Liver (tissue), 9 donors: ENCODE data around the gene EBF3. TPM values are rescaled to one million over a fixed set of nuclear protein-coding genes. Genes with fewer than 3 reads are reported as not detected.

Source experiments
- DNase-seq: peaks from one replicate; pipeline ENCODE4 v3.0.0-alpha.2; 2017; ENCODE audit warnings: low spot score
- H3K27ac ChIP-seq, 2 donors: one replicate each; pipeline ENCODE4 v1.7.0; 2013; ENCODE audit warnings: inconsistent platforms in 2 of 2, low read length in 2 of 2, control low read depth in 1 of 2, low read depth in 1 of 2, mild to moderate bottlenecking in 1 of 2
- H3K27me3 ChIP-seq, 4 donors: one replicate each; pipeline versions ENCODE4 v1.6.1 to v1.7.0; 2013; ENCODE audit warnings: low read length in 3 of 4, inconsistent platforms in 1 of 4, mild to moderate bottlenecking in 1 of 4, moderate library complexity in 1 of 4; ENCODE audit not compliant: control insufficient read depth in 4 of 4, insufficient read depth in 4 of 4
- H3K36me3 ChIP-seq, 4 donors: one replicate each; pipeline versions ENCODE4 v1.6.1 to v1.7.0; 2013; ENCODE audit warnings: low read length in 3 of 4, mild to moderate bottlenecking in 3 of 4, low read depth in 1 of 4, moderate library complexity in 1 of 4; ENCODE audit not compliant: control insufficient read depth in 4 of 4, insufficient read depth in 3 of 4
- H3K4me1 ChIP-seq, 4 donors: one replicate each; pipeline versions ENCODE4 v1.6.1 to v1.7.0; 2013; ENCODE audit warnings: low read length in 3 of 4, mild to moderate bottlenecking in 3 of 4, moderate library complexity in 1 of 4; ENCODE audit not compliant: control insufficient read depth in 4 of 4, insufficient read depth in 4 of 4
- H3K4me3 ChIP-seq, 3 donors: one replicate each; pipeline versions ENCODE4 v1.6.1 to v1.7.0; 2013; ENCODE audit warnings: low read length in 3 of 3, control low read depth in 1 of 3, low read depth in 1 of 3, mild to moderate bottlenecking in 1 of 3
- H3K9ac ChIP-seq, 2 donors: one replicate each; pipeline ENCODE4 v1.7.0; 2013; ENCODE audit warnings: low read length in 2 of 2, mild to moderate bottlenecking in 2 of 2, moderate library complexity in 2 of 2, control low read depth in 1 of 2, low read depth in 1 of 2
- H3K9me3 ChIP-seq, 4 donors: one replicate each; pipeline versions ENCODE4 v1.6.1 to v1.7.0; 2013; ENCODE audit warnings: low read length in 3 of 4; ENCODE audit not compliant: control insufficient read depth in 4 of 4
- ATF3 ChIP-seq: IDR thresholded peaks from 2 replicates; pipeline ENCODE4 v1.6.1; 2016; ENCODE audit warnings: antibody characterized with exemption
- EGR1 ChIP-seq, 2 donors: IDR thresholded peaks; 2 replicates each; pipeline ENCODE4 v1.6.1; 2016 to 2018; ENCODE audit warnings: antibody characterized with exemption in 2 of 2, low read depth in 2 of 2
- FOXA1 ChIP-seq: IDR thresholded peaks from 2 replicates; pipeline ENCODE4 v1.6.1; 2016; ENCODE audit warnings: antibody characterized with exemption
- FOXA2 ChIP-seq: IDR thresholded peaks from 2 replicates; pipeline ENCODE4 v1.6.1; 2016; ENCODE audit warnings: antibody characterized with exemption
- GABPA ChIP-seq, 2 donors: IDR thresholded peaks in 1 of 2; conservative IDR thresholded peaks in 1 of 2; 2 replicates each; pipeline ENCODE4 v1.6.1; 2016; ENCODE audit warnings: antibody characterized with exemption in 2 of 2, mild to moderate bottlenecking in 1 of 2, moderate library complexity in 1 of 2
- HNF4G ChIP-seq: IDR thresholded peaks from 2 replicates; pipeline ENCODE4 v1.6.1; 2016; ENCODE audit warnings: antibody characterized with exemption
- JUND ChIP-seq, 2 donors: IDR thresholded peaks; 2 replicates each; pipeline ENCODE4 v1.6.1; 2016; ENCODE audit warnings: antibody characterized with exemption in 2 of 2
- MAX ChIP-seq: IDR thresholded peaks from 2 replicates; pipeline ENCODE4 v1.6.1; 2016; ENCODE audit warnings: antibody characterized with exemption
- NR2F2 ChIP-seq: IDR thresholded peaks from 2 replicates; pipeline ENCODE4 v1.6.1; 2016; ENCODE audit warnings: antibody characterized with exemption
- RAD21 ChIP-seq, 2 donors: IDR thresholded peaks; 2 replicates each; pipeline ENCODE4 v1.6.1; 2016; ENCODE audit warnings: antibody characterized with exemption in 2 of 2, mild to moderate bottlenecking in 2 of 2
- RXRA ChIP-seq, 2 donors: IDR thresholded peaks; 2 replicates each; pipeline ENCODE4 v1.6.1; 2017 to 2018; ENCODE audit warnings: antibody characterized with exemption in 2 of 2, mild to moderate bottlenecking in 1 of 2
- SP1 ChIP-seq: IDR thresholded peaks from 2 replicates; pipeline ENCODE4 v1.6.1; 2018; ENCODE audit warnings: antibody characterized with exemption, mild to moderate bottlenecking
- TAF1 ChIP-seq: conservative IDR thresholded peaks from 2 replicates; pipeline ENCODE4 v1.6.1; 2016; ENCODE audit warnings: antibody characterized with exemption, mild to moderate bottlenecking
- YY1 ChIP-seq: IDR thresholded peaks from 2 replicates; pipeline ENCODE4 v1.6.1; 2016; ENCODE audit warnings: antibody characterized with exemption, mild to moderate bottlenecking
- WGBS: extraction: QIAGEN DNeasy Blood & Tissue Kit; methylation state at CpG from one replicate; pipeline ENCODE4 v1.1.7; 2013; 5-methylcytosine and 5-hydroxymethylcytosine counted together
- polyA plus RNA-seq, 2 donors: library from polyadenylated mRNA; stranded (reverse) in 1 of 2; unstranded in 1 of 2; fragments of 200-250 nt in 1 of 2; fragments of >200 nt in 1 of 2; fragmentation: Nextera tagmentation in 1 of 2; extraction: Ambion mirVana in 1 of 2; gene quantifications; one replicate each; pipeline versions ENCODE4 v1.2.1 to v1.2.3, GENCODE V29; 2013 to 2015
- total RNA-seq, 2 donors: library from RNA; depleted of rRNA; stranded (reverse); fragments of >200 nt; gene quantifications; one replicate each; pipeline ENCODE4 v1.2.3, GENCODE V29; 2014
- donor health status: healthy.
- donor health status: healthy.
- donor health status: healthy.
- donor health status: healthy.
- donor health status: healthy.

The EBF3 gene
- total and polyA plus RNA-seq, 4 donors, result 0.02 to 0.08 TPM; not detected in 2

DNA sequence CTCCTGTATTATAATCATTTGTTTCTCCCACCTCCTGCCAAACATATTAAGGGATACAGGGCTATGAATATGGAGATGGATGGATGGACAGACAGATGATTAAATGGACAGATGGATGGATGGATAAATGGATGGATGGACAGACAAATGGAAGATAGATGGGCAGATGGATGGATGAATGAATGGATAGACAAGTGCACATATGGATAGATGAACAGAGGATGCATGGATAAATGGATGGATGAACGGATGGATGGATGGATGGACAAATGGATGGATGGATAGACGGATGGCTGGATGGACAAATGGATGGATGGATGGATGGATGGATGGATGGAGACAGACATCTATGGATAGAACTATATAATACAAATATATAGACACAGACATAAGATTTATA lies 59.8 kb downstream of the EBF3 start:
- Histone ChIP-seq H3K4me1 (no peaks in the 10 kb centered on the region), H3K4me3 (no peak overlapping the region), H3K36me3 (no peaks in the 10 kb centered on the region), H3K9ac (no peak overlapping the region), H3K27me3 (peaks cover 0 to 3% (median 0%) of the 10 kb centered on the region in 4 donors), H3K9me3 (no peaks in the 10 kb centered on the region), H3K27ac (no peak overlapping the region)
- no peak for DNase-seq
- TF ChIP-seq TAF1 (no peak), ATF3 (no peak), NR2F2 (no peak), RAD21 (IDR thresholded peaks at IDR 0.05) (no peak), FOXA1 (no peak), GABPA (IDR thresholded peaks at IDR 0.05 in 1 of 2, conservative IDR thresholded peaks at IDR 0.05 in 1 of 2) (no peak)
- WGBS, result 56% methylated on average over 2 of the region's 2 CpGs

DNA sequence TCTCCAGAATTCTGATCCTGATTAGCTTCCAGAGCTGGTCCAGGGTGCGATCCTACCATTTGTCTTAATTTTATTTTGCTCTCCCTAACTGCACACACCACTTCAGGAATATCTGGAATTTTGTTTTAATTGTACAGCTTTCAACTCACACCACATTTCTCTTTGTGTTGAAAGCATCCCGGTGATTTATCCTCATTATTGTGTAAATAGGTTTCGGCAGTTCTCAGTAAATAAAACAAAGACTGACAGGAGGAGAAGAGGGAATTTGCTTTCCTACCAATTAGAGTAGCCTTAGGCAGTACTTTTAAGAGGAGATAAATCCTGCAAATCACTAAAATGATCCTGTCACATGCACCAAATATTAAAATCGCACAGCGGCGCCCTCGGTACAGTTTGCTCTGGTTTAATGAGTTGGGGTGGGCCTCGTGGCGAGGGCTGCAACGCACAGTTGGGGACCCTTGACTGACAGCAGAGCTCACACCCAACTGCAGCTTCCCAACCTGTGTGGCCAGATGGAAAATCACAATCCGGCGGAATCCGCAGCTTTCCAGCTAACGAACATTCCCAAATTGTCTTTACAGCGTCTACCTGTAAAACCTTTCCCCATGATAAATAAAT lies 62.6 kb downstream of the EBF3 start:
- peaks cover 0 to 3% (median 3%) of the 10 kb centered on the region in 4 donors for H3K27me3 ChIP-seq
- H3K9ac ChIP-seq, result no peak overlapping the region
- DNase-seq, result no peak
- H3K4me1 ChIP-seq, result no peaks in the 10 kb centered on the region
- no peak overlapping the region for H3K4me3 ChIP-seq
- no peaks in the 10 kb centered on the region for H3K9me3 ChIP-seq
- WGBS, result 54% methylated on average over 15 of the region's 15 CpGs
- TF ChIP-seq TAF1 (no peak), RXRA (IDR thresholded peaks at IDR 0.05) (no peak), RAD21 (IDR thresholded peaks at IDR 0.05) (no peak), GABPA (IDR thresholded peaks at IDR 0.05 in 1 of 2, conservative IDR thresholded peaks at IDR 0.05 in 1 of 2) (no peak), NR2F2 (no peak), EGR1 (IDR thresholded peaks at IDR 0.05; ENCODE audit: low read depth in 2 of 2) (no peak), SP1 (no peak), FOXA1 (no peak), FOXA2 (no peak), HNF4G (no peak), JUND (IDR thresholded peaks at IDR 0.05) (no peak), ATF3 (no peak), MAX (no peak)
- no peaks in the 10 kb centered on the region for H3K36me3 ChIP-seq
- no peak overlapping the region for H3K27ac ChIP-seq

- no peak for DNase-seq
- peaks cover 0 to 3% (median 3%) of the 10 kb centered on the region in 4 donors for H3K27me3 ChIP-seq
- H3K36me3 ChIP-seq, result no peaks in the 10 kb centered on the region
- H3K27ac ChIP-seq, result no peak overlapping the region
- no peak overlapping the region for H3K9ac ChIP-seq
- no peak overlapping the region for H3K4me3 ChIP-seq
- H3K9me3 ChIP-seq, result no peaks in the 10 kb centered on the region
- no peaks in the 10 kb centered on the region for H3K4me1 ChIP-seq
- whole genome bisulfite sequencing, result 98% methylated on average over 1 of the region's 1 CpG
- TF ChIP-seq YY1, result no peak
These were observed 63.2 kb downstream of the EBF3 start for GRCh38 chr10:129900825-129901224.
